GM12891 (cell line): ENCODE measurements around the gene COG6.

Source experiments
- PAX5 ChIP-seq: IDR thresholded peaks from 2 replicates; pipeline ENCODE4 v1.6.1; 2011; ENCODE audit warnings: low read length, moderate library complexity, mild to moderate bottlenecking; ENCODE audit not compliant: insufficient read depth, severe bottlenecking
- POLR2A ChIP-seq: IDR thresholded peaks from 2 replicates; pipeline ENCODE4 v1.6.1; 2011; ENCODE audit warnings: low read depth, low read length, control low read depth
- POLR2AphosphoS5 ChIP-seq: IDR thresholded peaks from 2 replicates; pipeline ENCODE4 v1.6.1; 2011; ENCODE audit warnings: low read depth, low read length, control low read depth
- SPI1 ChIP-seq: IDR thresholded peaks from 2 replicates; pipeline ENCODE4 v1.6.1; 2011; ENCODE audit warnings: low read depth, low read length, control low read depth
- TAF1 ChIP-seq: IDR thresholded peaks from 2 replicates; pipeline ENCODE4 v1.6.1; 2011; ENCODE audit warnings: low read depth, low read length, control low read depth

DNA sequence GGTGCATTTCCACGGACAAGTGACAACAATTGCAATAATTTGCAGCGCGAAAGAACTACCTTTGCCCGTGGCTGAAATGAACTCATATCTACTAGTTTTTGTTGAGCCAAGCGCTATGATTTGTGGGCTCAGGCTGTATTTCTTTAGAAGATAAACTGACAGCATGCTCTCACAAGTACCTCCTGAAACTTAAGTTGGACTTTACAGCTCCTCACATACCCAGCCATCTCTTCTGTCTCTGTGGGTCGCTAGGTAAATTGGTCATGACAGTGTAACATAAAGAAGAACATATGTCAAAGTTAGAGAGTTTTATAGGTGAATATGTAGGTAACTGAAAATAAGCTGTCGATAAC is 839 bp downstream of the COG6 start:
- no peak for TF ChIP-seq POLR2A
- TF ChIP-seq POLR2AphosphoS5 = no peak
- TF ChIP-seq TAF1 = no peak
- no peak for TF ChIP-seq SPI1
- TF ChIP-seq PAX5 = no peak
